ENCODE results near the gene SMIM17.

SMIM17 gene

DNA sequence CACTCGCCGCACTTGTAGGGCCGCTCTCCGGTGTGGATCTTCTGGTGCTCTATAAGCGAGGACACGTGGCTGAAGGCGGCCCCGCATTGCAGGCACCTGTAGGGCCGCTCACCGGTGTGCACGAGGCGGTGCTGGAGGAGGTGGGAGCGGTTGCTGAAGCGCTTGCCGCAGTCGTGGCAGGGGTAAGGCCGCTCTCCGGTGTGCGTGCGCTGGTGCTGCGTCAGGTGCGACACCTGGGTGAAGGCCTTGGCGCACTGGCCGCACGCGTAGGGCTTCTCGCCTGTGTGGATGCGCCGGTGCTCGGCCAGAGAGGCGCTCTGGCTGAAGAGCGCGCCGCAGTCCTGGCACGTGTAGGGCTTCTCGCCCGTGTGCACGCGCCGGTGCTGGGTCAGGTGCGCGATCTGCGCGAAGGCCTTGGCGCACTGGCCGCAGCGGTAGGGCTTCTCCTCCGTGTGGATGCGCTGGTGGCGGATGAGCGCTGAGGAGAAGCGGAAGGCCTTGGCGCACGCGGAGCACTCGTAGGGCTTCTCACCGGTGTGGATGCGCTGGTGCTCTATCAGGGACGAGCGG is 21.1 kb downstream of the SMIM17 start:
- H4K91ac ChIP-seq (ENCODE audit: low read depth, low read length): no peak overlapping the region
- no peak overlapping the region for H3K14ac ChIP-seq (ENCODE audit: low read length)
- H3K9me3 ChIP-seq (ENCODE audit: insufficient read depth, low read depth, low read length): peaks cover 52% of the 10 kb centered on the region
- H3K4ac ChIP-seq (ENCODE audit: low read depth, low read length): no peak overlapping the region
- no peaks in the 10 kb centered on the region for H3K4me1 ChIP-seq (ENCODE audit: control insufficient read depth in 1 of 2, insufficient read depth in 2 of 2, low read length in 2 of 2)
- WGBS (ENCODE audit: extremely low coverage, insufficient coverage, insufficient read length): no CpG with 5 or more reads among the region's 60 CpGs
- no peak overlapping the region for H4K12ac ChIP-seq (ENCODE audit: low read depth, low read length)
- no peak overlapping the region for H3K9ac ChIP-seq (ENCODE audit: low read length)
- H2BK12ac ChIP-seq (ENCODE audit: low read length): no peak overlapping the region
- no peaks in the 10 kb centered on the region for H3K36me3 ChIP-seq (ENCODE audit: control insufficient read depth in 1 of 2, insufficient read depth in 2 of 2, low read length in 2 of 2)
- H4K8ac ChIP-seq (ENCODE audit: low read depth, low read length): no peak overlapping the region
- no peak overlapping the region for H2AFZ ChIP-seq (ENCODE audit: insufficient read depth, low read length, poor library complexity)
- no peak overlapping the region for H3K4me3 ChIP-seq (ENCODE audit: low read depth, low read length)
- H3K79me1 ChIP-seq (ENCODE audit: low read length): no peaks in the 10 kb centered on the region
- H3K4me2 ChIP-seq (ENCODE audit: low read length): no peak overlapping the region
- H2BK5ac ChIP-seq (ENCODE audit: low read depth, low read length, poor library complexity): no peak overlapping the region
- no peaks in the 10 kb centered on the region for H3K79me2 ChIP-seq (ENCODE audit: control insufficient read depth, insufficient read depth, low read length, poor library complexity)
- DNase-seq: no peak
- H3K18ac ChIP-seq (ENCODE audit: low read length): no peak overlapping the region
- no peaks in the 10 kb centered on the region for H3K27me3 ChIP-seq (ENCODE audit: insufficient read depth, low read length)
- H3K27ac ChIP-seq (ENCODE audit: low read depth, low read length): no peak overlapping the region
- no peak overlapping the region for H3K23ac ChIP-seq (ENCODE audit: low read length)
- no peak overlapping the region for H2BK120ac ChIP-seq (ENCODE audit: insufficient read depth, low read length, poor library complexity)
- no peak overlapping the region for H2AK5ac ChIP-seq (ENCODE audit: low read length)

DNA sequence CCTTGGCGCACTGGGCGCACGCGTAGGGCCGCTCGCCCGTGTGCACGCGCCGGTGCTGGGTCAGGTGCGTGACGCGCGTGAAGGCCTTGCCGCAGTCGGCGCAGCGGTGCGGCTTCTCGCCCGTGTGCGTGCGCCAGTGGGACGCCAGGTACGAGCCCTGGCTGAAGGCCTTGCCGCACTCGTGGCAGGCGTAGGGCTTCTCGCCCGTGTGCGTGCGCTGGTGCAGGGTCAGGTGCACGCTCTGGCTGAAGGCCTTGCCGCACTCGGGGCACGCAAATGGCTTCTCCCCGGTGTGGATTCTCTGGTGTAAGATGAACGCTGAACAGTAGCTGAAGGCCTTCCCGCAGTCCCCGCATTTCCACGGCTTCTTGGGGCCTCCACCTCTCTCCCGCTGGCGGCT is 21.6 kb downstream of the SMIM17 start:
- no peak overlapping the region for H3K4me3 ChIP-seq (ENCODE audit: low read depth, low read length)
- H3K36me3 ChIP-seq (ENCODE audit: control insufficient read depth in 1 of 2, insufficient read depth in 2 of 2, low read length in 2 of 2): no peaks in the 10 kb centered on the region
- H3K9me3 ChIP-seq (ENCODE audit: insufficient read depth, low read depth, low read length): peaks cover 50% of the 10 kb centered on the region
- H3K27me3 ChIP-seq (ENCODE audit: insufficient read depth, low read length): no peaks in the 10 kb centered on the region
- no peaks in the 10 kb centered on the region for H3K79me1 ChIP-seq (ENCODE audit: low read length)
- no peak overlapping the region for H2AFZ ChIP-seq (ENCODE audit: insufficient read depth, low read length, poor library complexity)
- H2BK12ac ChIP-seq (ENCODE audit: low read length): no peak overlapping the region
- no peak for DNase-seq
- no peak overlapping the region for H2BK120ac ChIP-seq (ENCODE audit: insufficient read depth, low read length, poor library complexity)
- H4K91ac ChIP-seq (ENCODE audit: low read depth, low read length): no peak overlapping the region
- H3K4me2 ChIP-seq (ENCODE audit: low read length): no peak overlapping the region
- no peak overlapping the region for H3K4ac ChIP-seq (ENCODE audit: low read depth, low read length)
- H4K8ac ChIP-seq (ENCODE audit: low read depth, low read length): no peak overlapping the region
- no CpG with 5 or more reads among the region's 43 CpGs for WGBS (ENCODE audit: extremely low coverage, insufficient coverage, insufficient read length)
- no peak overlapping the region for H3K14ac ChIP-seq (ENCODE audit: low read length)
- no peak overlapping the region for H2BK5ac ChIP-seq (ENCODE audit: low read depth, low read length, poor library complexity)
- no peak overlapping the region for H2AK5ac ChIP-seq (ENCODE audit: low read length)
- no peak overlapping the region for H3K9ac ChIP-seq (ENCODE audit: low read length)
- H3K23ac ChIP-seq (ENCODE audit: low read length): no peak overlapping the region
- no peak overlapping the region for H3K27ac ChIP-seq (ENCODE audit: low read depth, low read length)
- no peaks in the 10 kb centered on the region for H3K79me2 ChIP-seq (ENCODE audit: control insufficient read depth, insufficient read depth, low read length, poor library complexity)
- no peak overlapping the region for H4K12ac ChIP-seq (ENCODE audit: low read depth, low read length)
- no peaks in the 10 kb centered on the region for H3K4me1 ChIP-seq (ENCODE audit: control insufficient read depth in 1 of 2, insufficient read depth in 2 of 2, low read length in 2 of 2)
- H3K18ac ChIP-seq (ENCODE audit: low read length): no peak overlapping the region

DNA sequence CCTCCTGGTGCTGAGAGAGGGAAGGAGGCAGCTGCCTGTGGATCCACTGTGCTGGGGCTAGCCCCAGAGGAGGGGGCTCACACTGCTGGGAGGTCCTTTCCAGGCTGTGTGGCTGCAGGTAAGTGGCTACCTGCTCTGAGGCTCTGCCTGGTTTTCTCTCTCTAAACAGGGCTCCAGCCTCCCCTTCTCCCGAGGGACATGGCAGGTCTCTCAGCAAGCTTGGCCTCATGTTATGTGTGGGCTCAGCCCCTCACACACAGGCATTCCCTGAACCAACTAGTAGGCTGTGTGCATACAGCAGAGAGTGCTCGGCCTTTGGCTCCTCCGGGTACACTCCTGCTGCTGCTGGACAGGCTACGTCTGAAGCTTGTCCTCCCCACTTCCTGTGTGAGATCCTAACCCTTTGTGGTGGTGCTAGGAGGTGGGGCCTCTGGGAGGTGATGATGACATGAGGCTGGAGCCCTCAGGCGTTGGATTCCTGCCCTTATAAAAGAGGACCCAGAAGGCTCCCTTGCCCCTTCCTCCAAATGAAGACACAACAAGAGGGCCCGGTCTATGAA is 24.4 kb downstream of the SMIM17 start:
- WGBS (ENCODE audit: extremely low coverage, insufficient coverage, insufficient read length): no CpG with 5 or more reads among the region's 6 CpGs
- Histone ChIP-seq H3K27ac (ENCODE audit: low read depth, low read length) (no peak overlapping the region), H3K9ac (ENCODE audit: low read length) (no peak overlapping the region), H4K8ac (ENCODE audit: low read depth, low read length) (no peak overlapping the region), H3K4ac (ENCODE audit: low read depth, low read length) (no peak overlapping the region), H2AFZ (ENCODE audit: insufficient read depth, low read length, poor library complexity) (no peak overlapping the region), H4K91ac (ENCODE audit: low read depth, low read length) (no peak overlapping the region), H3K27me3 (ENCODE audit: insufficient read depth, low read length) (no peaks in the 10 kb centered on the region), H2BK12ac (ENCODE audit: low read length) (no peak overlapping the region), H3K23ac (ENCODE audit: low read length) (no peak overlapping the region), H3K79me2 (ENCODE audit: control insufficient read depth, insufficient read depth, low read length, poor library complexity) (no peaks in the 10 kb centered on the region), H3K4me1 (ENCODE audit: control insufficient read depth in 1 of 2, insufficient read depth in 2 of 2, low read length in 2 of 2) (peaks cover 4 to 5% of the 10 kb centered on the region in 2 experiments), H3K79me1 (ENCODE audit: low read length) (no peaks in the 10 kb centered on the region), H3K18ac (ENCODE audit: low read length) (no peak overlapping the region), H2AK5ac (ENCODE audit: low read length) (no peak overlapping the region), H2BK5ac (ENCODE audit: low read depth, low read length, poor library complexity) (no peak overlapping the region), H3K9me3 (ENCODE audit: insufficient read depth, low read depth, low read length) (peaks cover 55% of the 10 kb centered on the region), H3K36me3 (ENCODE audit: control insufficient read depth in 1 of 2, insufficient read depth in 2 of 2, low read length in 2 of 2) (no peaks in the 10 kb centered on the region), H2BK120ac (ENCODE audit: insufficient read depth, low read length, poor library complexity) (no peak overlapping the region), H3K4me2 (ENCODE audit: low read length) (no peak overlapping the region), H3K14ac (ENCODE audit: low read length) (no peak overlapping the region), H4K12ac (ENCODE audit: low read depth, low read length) (no peak overlapping the region), H3K4me3 (ENCODE audit: low read depth, low read length) (no peak overlapping the region)
- no peak for DNase-seq

DNA sequence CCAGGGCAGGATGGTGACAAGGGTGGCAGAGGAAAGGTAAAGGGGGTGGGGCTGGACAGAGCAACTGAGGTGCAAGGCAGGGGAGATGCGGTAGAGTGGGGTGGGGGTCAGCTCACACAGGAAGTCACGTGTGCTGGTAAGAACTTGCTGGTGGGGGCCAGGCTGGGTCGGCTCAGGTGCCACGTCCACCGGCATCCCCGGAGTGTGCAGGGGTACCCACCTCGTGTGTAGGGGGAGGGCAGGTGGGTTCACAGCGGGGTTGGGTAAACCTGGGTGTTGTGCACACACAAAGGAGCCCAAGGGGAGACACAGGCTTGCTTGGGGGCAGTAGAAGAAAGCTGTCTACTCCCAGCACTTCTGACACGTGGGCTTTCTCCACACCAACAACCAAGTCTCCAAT is 25.7 kb downstream of the SMIM17 start:
- peaks cover 48% of the 10 kb centered on the region for H3K9me3 ChIP-seq (ENCODE audit: insufficient read depth, low read depth, low read length)
- H2AK5ac ChIP-seq (ENCODE audit: low read length): no peak overlapping the region
- DNase-seq: no peak
- WGBS (ENCODE audit: extremely low coverage, insufficient coverage, insufficient read length): no CpG with 5 or more reads among the region's 9 CpGs
- no peaks in the 10 kb centered on the region for H3K27me3 ChIP-seq (ENCODE audit: insufficient read depth, low read length)
- no peak overlapping the region for H4K8ac ChIP-seq (ENCODE audit: low read depth, low read length)
- no peak overlapping the region for H4K91ac ChIP-seq (ENCODE audit: low read depth, low read length)
- no peak overlapping the region for H2BK120ac ChIP-seq (ENCODE audit: insufficient read depth, low read length, poor library complexity)
- H4K12ac ChIP-seq (ENCODE audit: low read depth, low read length): no peak overlapping the region
- no peaks in the 10 kb centered on the region for H3K79me2 ChIP-seq (ENCODE audit: control insufficient read depth, insufficient read depth, low read length, poor library complexity)
- H3K4me3 ChIP-seq (ENCODE audit: low read depth, low read length): no peak overlapping the region
- H2AFZ ChIP-seq (ENCODE audit: insufficient read depth, low read length, poor library complexity): no peak overlapping the region
- no peaks in the 10 kb centered on the region for H3K79me1 ChIP-seq (ENCODE audit: low read length)
- H3K36me3 ChIP-seq (ENCODE audit: control insufficient read depth in 1 of 2, insufficient read depth in 2 of 2, low read length in 2 of 2): no peaks in the 10 kb centered on the region
- H2BK5ac ChIP-seq (ENCODE audit: low read depth, low read length, poor library complexity): no peak overlapping the region
- H2BK12ac ChIP-seq (ENCODE audit: low read length): no peak overlapping the region
- no peak overlapping the region for H3K4me2 ChIP-seq (ENCODE audit: low read length)
- H3K27ac ChIP-seq (ENCODE audit: low read depth, low read length): no peak overlapping the region
- H3K4me1 ChIP-seq (ENCODE audit: control insufficient read depth in 1 of 2, insufficient read depth in 2 of 2, low read length in 2 of 2): peaks cover 4 to 5% of the 10 kb centered on the region in 2 experiments
- no peak overlapping the region for H3K4ac ChIP-seq (ENCODE audit: low read depth, low read length)
- no peak overlapping the region for H3K9ac ChIP-seq (ENCODE audit: low read length)
- H3K14ac ChIP-seq (ENCODE audit: low read length): no peak overlapping the region
- H3K23ac ChIP-seq (ENCODE audit: low read length): no peak overlapping the region
- H3K18ac ChIP-seq (ENCODE audit: low read length): no peak overlapping the region
